Prostate gland (tissue), 2 donors: ENCODE data around the gene MTERF2. TPM values are rescaled to one million over a fixed set of nuclear protein-coding genes. Genes with fewer than 3 reads are reported as not detected.

Experiments used
- DNase-seq: peaks from one replicate; pipeline ENCODE4 v3.0.0-alpha.2; 2019; ENCODE audit warnings: low spot score
- H3K27ac ChIP-seq, 2 donors: fragments of 200-600 bp; sonication (generic); 2 replicates each; pipeline ENCODE4 v1.5.1; 2017 to 2019
- H3K27me3 ChIP-seq: fragments of 200-600 bp; sonication (generic); replicated peaks from 2 replicates; pipeline ENCODE4 v1.5.1; 2019; ENCODE audit not compliant: insufficient read depth
- H3K36me3 ChIP-seq, 2 donors: fragments of 200-600 bp; sonication (generic); 1 replicate in 1 of 2; 2 replicates in 1 of 2; pipeline versions ENCODE4 v1.5.1 to v1.8.1; 2017 to 2019
- H3K4me1 ChIP-seq: fragments of 200-600 bp; sonication (generic); replicated peaks from 2 replicates; pipeline ENCODE4 v1.5.1; 2019
- H3K4me3 ChIP-seq, 2 donors: fragments of 200-600 bp; sonication (generic); 2 replicates each; pipeline ENCODE4 v1.5.1; 2017 to 2019
- H3K9me3 ChIP-seq: fragments of 200-600 bp; sonication (generic); 2 replicates; pipeline ENCODE4 v1.5.1; 2017
- POLR2A ChIP-seq: fragments of 450-650 bp; IDR thresholded peaks from one replicate; pipeline ENCODE4 v1.6.1; 2016; ENCODE audit warnings: antibody characterized with exemption, mild to moderate bottlenecking
- POLR2AphosphoS5 ChIP-seq: sonication (generic); formaldehyde crosslinking; IDR thresholded peaks from one replicate; pipeline ENCODE4 v1.6.1; 2017; ENCODE audit warnings: antibody characterized with exemption
- WGBS: methylation state at CpG from one replicate; pipeline ENCODE4 v1.1.5; 2018; 5-methylcytosine and 5-hydroxymethylcytosine counted together
- intact Hi-C: fragments of 100-400 bp; cut with DNase I; formaldehyde crosslinking; loops from one replicate; pipeline ENCODE4 v1.14.2; 2022
- total RNA-seq, 2 donors: library from RNA; depleted of rRNA; stranded (reverse); fragments of >200 nt; gene quantifications; one replicate each; pipeline ENCODE4 v1.1.0, GENCODE V29; 2016
- TF ChIP-seq, protein P1 (sequence below), 4 experiments: fragments of 200-600 bp in 2 of 4; fragments of 450-650 bp in 2 of 4; sonication (generic) in 2 of 4; IDR thresholded peaks; 1 replicate in 3 of 4; 2 replicates in 1 of 4; pipeline ENCODE4 v1.5.1; 2016 to 2019; ENCODE audit warnings: antibody characterized with exemption in 4 of 4, mild to moderate bottlenecking in 2 of 4, moderate library complexity in 2 of 4

The MTERF2 gene
- total RNA-seq, 2 donors from 2014 or later, result 11.3 to 18.1 TPM

- TF ChIP-seq, protein P1, sequence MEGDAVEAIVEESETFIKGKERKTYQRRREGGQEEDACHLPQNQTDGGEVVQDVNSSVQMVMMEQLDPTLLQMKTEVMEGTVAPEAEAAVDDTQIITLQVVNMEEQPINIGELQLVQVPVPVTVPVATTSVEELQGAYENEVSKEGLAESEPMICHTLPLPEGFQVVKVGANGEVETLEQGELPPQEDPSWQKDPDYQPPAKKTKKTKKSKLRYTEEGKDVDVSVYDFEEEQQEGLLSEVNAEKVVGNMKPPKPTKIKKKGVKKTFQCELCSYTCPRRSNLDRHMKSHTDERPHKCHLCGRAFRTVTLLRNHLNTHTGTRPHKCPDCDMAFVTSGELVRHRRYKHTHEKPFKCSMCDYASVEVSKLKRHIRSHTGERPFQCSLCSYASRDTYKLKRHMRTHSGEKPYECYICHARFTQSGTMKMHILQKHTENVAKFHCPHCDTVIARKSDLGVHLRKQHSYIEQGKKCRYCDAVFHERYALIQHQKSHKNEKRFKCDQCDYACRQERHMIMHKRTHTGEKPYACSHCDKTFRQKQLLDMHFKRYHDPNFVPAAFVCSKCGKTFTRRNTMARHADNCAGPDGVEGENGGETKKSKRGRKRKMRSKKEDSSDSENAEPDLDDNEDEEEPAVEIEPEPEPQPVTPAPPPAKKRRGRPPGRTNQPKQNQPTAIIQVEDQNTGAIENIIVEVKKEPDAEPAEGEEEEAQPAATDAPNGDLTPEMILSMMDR (IDR thresholded peaks at IDR 0.05), result no peak
- TF ChIP-seq POLR2AphosphoS5 (no peak), POLR2A (no peak)
- no peaks in the 10 kb centered on the region for H3K36me3 ChIP-seq
- H3K27ac ChIP-seq, result peak overlapping the region; percentile 96 to 98
- no peaks in the 10 kb centered on the region for H3K9me3 ChIP-seq
- no peaks in the 10 kb centered on the region for H3K4me1 ChIP-seq
- intact Hi-C loops, result loop anchor here (5.0 kb wide), 1 partner anchor 73 kb away; no protein-coding TSS in a partner anchor
- peak overlapping the region; percentile 98 to 99 for H3K4me3 ChIP-seq
- 29% methylated on average over 36 of the region's 36 CpGs for WGBS
- H3K27me3 ChIP-seq, result no peaks in the 10 kb centered on the region
- DNase-seq, result peak; percentile 28
These were observed 32.2 kb downstream of the MTERF2 start for GRCh38 chr12:106954462-106955376.

- no peaks in the 10 kb centered on the region for H3K27me3 ChIP-seq
- intact Hi-C loops, result no loop called here
- no peaks in the 10 kb centered on the region for H3K36me3 ChIP-seq
- H3K4me3 ChIP-seq, result no peak overlapping the region
- no peak for DNase-seq
- H3K4me1 ChIP-seq, result no peaks in the 10 kb centered on the region
- TF ChIP-seq, protein P1 (IDR thresholded peaks at IDR 0.05), result no peak
- TF ChIP-seq POLR2A (no peak), POLR2AphosphoS5 (no peak)
- H3K27ac ChIP-seq, result peak overlapping the region in 1 of 2 donors; percentile 98
- 51% methylated on average over 12 of the region's 12 CpGs for WGBS
- no peaks in the 10 kb centered on the region for H3K9me3 ChIP-seq
These were observed 33.3 kb downstream of the MTERF2 start for GRCh38 chr12:106953352-106954250.

DNA sequence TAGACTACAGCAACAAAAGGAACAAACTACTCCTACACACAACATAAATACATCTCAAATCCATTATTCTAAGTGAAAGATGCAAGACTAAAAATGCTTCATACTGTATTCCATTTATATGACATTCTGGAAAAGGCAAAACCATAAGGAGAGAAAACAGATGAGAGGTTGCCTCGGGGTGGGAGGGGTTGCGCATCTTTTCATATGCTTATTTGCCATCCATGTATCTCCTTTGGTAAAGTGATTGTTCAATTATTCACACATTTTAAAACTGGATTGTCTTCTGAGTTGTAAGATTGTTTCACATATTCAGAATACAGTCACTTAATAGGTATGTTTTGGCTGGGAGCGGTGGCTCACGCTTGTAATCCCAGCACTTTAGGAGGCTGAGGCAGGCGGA lies 36.4 kb downstream of the MTERF2 start:
- intact Hi-C loops, result no loop called here
- 95% methylated on average over 5 of the region's 5 CpGs for WGBS
- Histone ChIP-seq H3K27me3 (no peaks in the 10 kb centered on the region), H3K4me3 (no peak overlapping the region), H3K36me3 (no peaks in the 10 kb centered on the region), H3K9me3 (no peaks in the 10 kb centered on the region), H3K27ac (no peak overlapping the region), H3K4me1 (no peaks in the 10 kb centered on the region)
- TF ChIP-seq POLR2AphosphoS5 (no peak), POLR2A (no peak)
- TF ChIP-seq, protein P1 (IDR thresholded peaks at IDR 0.05), result no peak
- DNase-seq, result no peak

GRCh38 chr12:106947461-106947860 lies 39.5 kb downstream of the MTERF2 start:
- intact Hi-C loops, result no loop called here
- DNase-seq, result no peak
- no peaks in the 10 kb centered on the region for H3K9me3 ChIP-seq
- no peaks in the 10 kb centered on the region for H3K27me3 ChIP-seq
- H3K4me1 ChIP-seq, result no peaks in the 10 kb centered on the region
- no peaks in the 10 kb centered on the region for H3K36me3 ChIP-seq
- no peak for TF ChIP-seq POLR2A
- no peak for TF ChIP-seq POLR2AphosphoS5
- TF ChIP-seq, protein P1 (IDR thresholded peaks at IDR 0.05), result no peak
- no peak overlapping the region for H3K27ac ChIP-seq
- H3K4me3 ChIP-seq, result no peak overlapping the region
